Upper lobe of left lung (tissue), 6 donors: Measurements from ENCODE around the gene ARF5. TPM values are rescaled to one million over a fixed set of nuclear protein-coding genes. Genes with fewer than 3 reads are reported as not detected.

Source experiments
- ATAC-seq, 2 donors: fragments of 200-7000 bp; cut with Tn5 transposase; one replicate each; pipeline ENCODE4 v1.9.1; 2022; ENCODE audit warnings: mild to moderate bottlenecking in 2 of 2, moderate library complexity in 2 of 2; ENCODE audit not compliant: low FRiP score in 2 of 2
- DNase-seq, 2 donors: peaks; one replicate each; pipeline ENCODE4 v3.0.0-alpha.2; 2019 to 2020
- H3K27ac ChIP-seq, 4 donors: fragments of 200-600 bp; sonication (generic); one replicate each; pipeline ENCODE4 v1.5.1; 2016 to 2019
- H3K27me3 ChIP-seq, 4 donors: fragments of 200-600 bp; sonication (generic); one replicate each; pipeline ENCODE4 v1.5.1; 2017 to 2019
- H3K36me3 ChIP-seq, 4 donors: fragments of 200-600 bp; sonication (generic); one replicate each; pipeline ENCODE4 v1.5.1; 2016 to 2019
- H3K4me1 ChIP-seq, 4 donors: fragments of 200-600 bp; sonication (generic); one replicate each; pipeline ENCODE4 v1.5.1; 2018 to 2019
- H3K4me3 ChIP-seq, 4 donors: fragments of 200-600 bp; sonication (generic); one replicate each; pipeline ENCODE4 v1.5.1; 2017 to 2019; ENCODE audit warnings: mild to moderate bottlenecking in 2 of 4, moderate library complexity in 1 of 4
- H3K9me3 ChIP-seq, 4 donors: fragments of 200-600 bp; sonication (generic); one replicate each; pipeline ENCODE4 v1.5.1; 2018 to 2019
- EP300 ChIP-seq, 4 donors: sonication (generic); formaldehyde crosslinking; IDR thresholded peaks; one replicate each; pipeline ENCODE4 v1.5.1; 2017; ENCODE audit warnings: antibody characterized with exemption in 4 of 4, control low read depth in 2 of 4
- POLR2A ChIP-seq, 4 donors: fragments of 450-650 bp; IDR thresholded peaks; one replicate each; pipeline ENCODE4 v1.5.1; 2016 to 2017; ENCODE audit warnings: antibody characterized with exemption in 4 of 4, mild to moderate bottlenecking in 2 of 4
- POLR2AphosphoS5 ChIP-seq, 2 donors: sonication (generic); formaldehyde crosslinking; IDR thresholded peaks; one replicate each; pipeline ENCODE4 v1.5.1; 2017; ENCODE audit warnings: antibody characterized with exemption in 2 of 2
- total RNA-seq, 6 donors: library from RNA; depleted of rRNA in 4 of 6; stranded (reverse); fragments of >200 nt in 4 of 6; gene quantifications; one replicate each; pipeline versions ENCODE4 v1.1.0 to v1.2.1, GENCODE V29; 2016 to 2021
- TF ChIP-seq, protein P1 (sequence below), 6 experiments: fragments of 450-650 bp in 4 of 6; fragments of 200-600 bp in 2 of 6; sonication (generic) in 2 of 6; IDR thresholded peaks; one replicate each; pipeline ENCODE4 v1.5.1; 2016 to 2019; ENCODE audit warnings: antibody characterized with exemption in 6 of 6
- donor health status: DM: no; HTN: no; CAD: no; lungs with moderate emphysema.
- donor health status: DM: no; HTN: yes; CAD: no; lungs with severe emphysema.

Gene ARF5
- total RNA-seq, 6 donors from 2014 or later: 43.0 to 177 (median 106) TPM

DNA sequence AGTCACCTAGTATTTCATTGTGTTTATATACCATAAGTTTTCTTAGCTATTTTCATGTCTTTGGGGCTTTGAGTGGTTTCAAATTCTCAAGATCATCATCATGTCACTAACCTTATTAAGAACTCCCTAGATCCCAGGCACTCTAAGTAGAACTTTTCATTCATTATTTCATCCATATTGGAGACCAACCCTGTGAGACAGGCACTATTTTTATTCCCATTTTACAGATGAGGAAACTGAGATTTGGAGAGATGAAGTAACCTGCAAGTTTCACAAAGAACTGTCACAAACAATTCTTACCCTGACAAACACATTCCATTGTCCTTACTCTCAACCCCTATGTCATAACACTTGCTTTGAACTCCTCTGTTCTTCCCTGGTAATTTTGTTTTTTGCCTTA is 50.0 kb downstream of the ARF5 start:
- no peak for DNase-seq
- Histone ChIP-seq H3K27ac (no peak overlapping the region), H3K36me3 (no peaks in the 10 kb centered on the region), H3K9me3 (no peaks in the 10 kb centered on the region), H3K4me3 (no peak overlapping the region), H3K4me1 (no peaks in the 10 kb centered on the region), H3K27me3 (no peaks in the 10 kb centered on the region)
- TF ChIP-seq POLR2A (IDR thresholded peaks at IDR 0.05) (no peak), EP300 (IDR thresholded peaks at IDR 0.05) (no peak), POLR2AphosphoS5 (IDR thresholded peaks at IDR 0.05) (no peak)
- TF ChIP-seq, protein P1, sequence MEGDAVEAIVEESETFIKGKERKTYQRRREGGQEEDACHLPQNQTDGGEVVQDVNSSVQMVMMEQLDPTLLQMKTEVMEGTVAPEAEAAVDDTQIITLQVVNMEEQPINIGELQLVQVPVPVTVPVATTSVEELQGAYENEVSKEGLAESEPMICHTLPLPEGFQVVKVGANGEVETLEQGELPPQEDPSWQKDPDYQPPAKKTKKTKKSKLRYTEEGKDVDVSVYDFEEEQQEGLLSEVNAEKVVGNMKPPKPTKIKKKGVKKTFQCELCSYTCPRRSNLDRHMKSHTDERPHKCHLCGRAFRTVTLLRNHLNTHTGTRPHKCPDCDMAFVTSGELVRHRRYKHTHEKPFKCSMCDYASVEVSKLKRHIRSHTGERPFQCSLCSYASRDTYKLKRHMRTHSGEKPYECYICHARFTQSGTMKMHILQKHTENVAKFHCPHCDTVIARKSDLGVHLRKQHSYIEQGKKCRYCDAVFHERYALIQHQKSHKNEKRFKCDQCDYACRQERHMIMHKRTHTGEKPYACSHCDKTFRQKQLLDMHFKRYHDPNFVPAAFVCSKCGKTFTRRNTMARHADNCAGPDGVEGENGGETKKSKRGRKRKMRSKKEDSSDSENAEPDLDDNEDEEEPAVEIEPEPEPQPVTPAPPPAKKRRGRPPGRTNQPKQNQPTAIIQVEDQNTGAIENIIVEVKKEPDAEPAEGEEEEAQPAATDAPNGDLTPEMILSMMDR (IDR thresholded peaks at IDR 0.05): no peak
- no peak for ATAC-seq

Other genes with a start within 250 kb of the ARF5 start
- 10 to 100 TPM; 30.8 to 45.6 (median 32.7) TPM for gene ZNF800, start 195.7 kb upstream of the ARF5 start, total RNA-seq
- gene GCC1, start 2.8 kb upstream of the ARF5 start, total RNA-seq: 10 to 100 TPM; 12.6 to 19.5 (median 17.4) TPM
- 1 to 10 TPM in 4 of 6 donors, under 1 TPM in 1, not detected in 1; 0.97 to 4.6 (median 1.6) TPM for gene FSCN3, start 5.3 kb downstream of the ARF5 start, total RNA-seq
- not detected for gene PAX4, start 29.7 kb downstream of the ARF5 start, total RNA-seq
- gene SND1, start 63.8 kb downstream of the ARF5 start, total RNA-seq: 100 to 1,000 TPM; 107 to 167 (median 121) TPM